ENCODE data around the gene B3GNT2.

Gene B3GNT2

DNA sequence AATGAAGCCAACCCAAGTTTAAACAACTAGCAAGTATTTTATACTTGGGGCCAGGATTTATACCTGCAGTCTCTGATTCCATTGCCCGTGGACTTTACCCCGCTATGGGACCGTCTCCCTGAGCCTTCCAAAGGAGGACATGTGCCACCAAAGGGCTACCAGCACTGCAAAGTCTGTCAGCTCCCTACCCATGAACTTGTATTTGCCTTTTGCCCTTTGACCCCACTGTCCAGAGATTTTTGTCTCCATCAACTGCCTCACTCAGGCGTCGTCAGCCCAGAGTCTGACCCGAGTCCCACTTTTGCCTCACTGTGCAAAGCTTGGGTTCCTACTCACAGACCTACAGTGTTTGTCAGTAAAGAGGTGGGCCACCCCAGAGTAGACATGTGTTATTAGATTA is 40.6 kb downstream of the B3GNT2 start (continued):
- TF ChIP-seq, protein P1, sequence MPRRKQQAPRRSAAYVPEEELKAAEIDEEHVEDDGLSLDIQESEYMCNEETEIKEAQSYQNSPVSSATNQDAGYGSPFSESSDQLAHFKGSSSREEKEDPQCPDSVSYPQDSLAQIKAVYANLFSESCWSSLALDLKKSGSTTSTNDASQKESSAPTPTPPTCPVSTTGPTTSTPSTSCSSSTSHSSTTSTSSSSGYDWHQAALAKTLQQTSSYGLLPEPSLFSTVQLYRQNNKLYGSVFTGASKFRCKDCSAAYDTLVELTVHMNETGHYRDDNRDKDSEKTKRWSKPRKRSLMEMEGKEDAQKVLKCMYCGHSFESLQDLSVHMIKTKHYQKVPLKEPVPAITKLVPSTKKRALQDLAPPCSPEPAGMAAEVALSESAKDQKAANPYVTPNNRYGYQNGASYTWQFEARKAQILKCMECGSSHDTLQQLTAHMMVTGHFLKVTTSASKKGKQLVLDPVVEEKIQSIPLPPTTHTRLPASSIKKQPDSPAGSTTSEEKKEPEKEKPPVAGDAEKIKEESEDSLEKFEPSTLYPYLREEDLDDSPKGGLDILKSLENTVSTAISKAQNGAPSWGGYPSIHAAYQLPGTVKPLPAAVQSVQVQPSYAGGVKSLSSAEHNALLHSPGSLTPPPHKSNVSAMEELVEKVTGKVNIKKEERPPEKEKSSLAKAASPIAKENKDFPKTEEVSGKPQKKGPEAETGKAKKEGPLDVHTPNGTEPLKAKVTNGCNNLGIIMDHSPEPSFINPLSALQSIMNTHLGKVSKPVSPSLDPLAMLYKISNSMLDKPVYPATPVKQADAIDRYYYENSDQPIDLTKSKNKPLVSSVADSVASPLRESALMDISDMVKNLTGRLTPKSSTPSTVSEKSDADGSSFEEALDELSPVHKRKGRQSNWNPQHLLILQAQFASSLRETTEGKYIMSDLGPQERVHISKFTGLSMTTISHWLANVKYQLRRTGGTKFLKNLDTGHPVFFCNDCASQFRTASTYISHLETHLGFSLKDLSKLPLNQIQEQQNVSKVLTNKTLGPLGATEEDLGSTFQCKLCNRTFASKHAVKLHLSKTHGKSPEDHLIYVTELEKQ (tag by site-specific recombination; IDR thresholded peaks at IDR 0.05; ENCODE audit: borderline replicate concordance), result no peak
- TF ChIP-seq ZNF366 (tag by site-specific recombination; conservative IDR thresholded peaks at IDR 0.05) (no peak), ZNF513 (tag by site-specific recombination; IDR thresholded peaks at IDR 0.05) (no peak)

DNA sequence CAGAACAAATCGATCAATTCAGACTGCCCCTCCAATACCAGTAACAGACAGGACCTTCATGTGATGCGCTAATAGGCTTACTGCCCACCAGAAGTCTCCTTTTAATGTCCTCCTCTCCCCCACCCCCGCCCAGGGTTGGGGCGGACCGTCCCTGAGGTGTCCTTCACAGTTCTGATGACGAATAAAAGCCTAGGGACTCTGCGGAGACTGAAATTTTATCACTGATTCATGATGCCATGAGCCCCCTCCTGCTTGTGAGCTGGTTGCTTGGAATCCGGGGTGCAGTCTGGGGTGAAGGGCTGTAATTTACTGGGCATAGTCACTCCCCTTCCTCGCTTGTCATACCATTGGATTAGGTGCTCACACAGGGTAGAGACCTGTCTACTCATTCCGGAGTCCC is 42.3 kb downstream of the B3GNT2 start:
- Histone ChIP-seq H3K4me3 (ENCODE audit: low read depth, low read length) (no peak overlapping the region), H3K27ac (ENCODE audit: extremely low read depth, low read depth, low read length) (no peak overlapping the region), H3K36me3 (ENCODE audit: control insufficient read depth in 2 of 2, insufficient read depth in 1 of 2, low read length in 2 of 2) (no peaks in the 10 kb centered on the region), H3K4me1 (ENCODE audit: control insufficient read depth, insufficient read depth, low read length) (no peaks in the 10 kb centered on the region), H3K9me3 (ENCODE audit: control insufficient read depth, insufficient read depth, low read depth, low read length) (no peaks in the 10 kb centered on the region)
- CTCF ChIA-PET, result no interaction called here
- POLR2A ChIA-PET, result interaction anchor here (0.7 kb wide), 1 partner anchor 38 kb away, joined by 3 read pairs; no protein-coding TSS in a partner anchor
- no peak for TF ChIP-seq ZNF24 (tag by site-specific recombination; IDR thresholded peaks at IDR 0.05)
- TF ChIP-seq, protein P2, sequence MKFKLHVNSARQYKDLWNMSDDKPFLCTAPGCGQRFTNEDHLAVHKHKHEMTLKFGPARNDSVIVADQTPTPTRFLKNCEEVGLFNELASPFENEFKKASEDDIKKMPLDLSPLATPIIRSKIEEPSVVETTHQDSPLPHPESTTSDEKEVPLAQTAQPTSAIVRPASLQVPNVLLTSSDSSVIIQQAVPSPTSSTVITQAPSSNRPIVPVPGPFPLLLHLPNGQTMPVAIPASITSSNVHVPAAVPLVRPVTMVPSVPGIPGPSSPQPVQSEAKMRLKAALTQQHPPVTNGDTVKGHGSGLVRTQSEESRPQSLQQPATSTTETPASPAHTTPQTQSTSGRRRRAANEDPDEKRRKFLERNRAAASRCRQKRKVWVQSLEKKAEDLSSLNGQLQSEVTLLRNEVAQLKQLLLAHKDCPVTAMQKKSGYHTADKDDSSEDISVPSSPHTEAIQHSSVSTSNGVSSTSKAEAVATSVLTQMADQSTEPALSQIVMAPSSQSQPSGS (tag by site-specific recombination; IDR thresholded peaks at IDR 0.05; ENCODE audit: low read depth), result no peak
- no peak for TF ChIP-seq TCF7L2 (IDR thresholded peaks at IDR 0.05; ENCODE audit: borderline replicate concordance, low read depth, low read length)
- no peak for TF ChIP-seq HOXC10 (CRISPR knock-in tag; IDR thresholded peaks at IDR 0.05)
- no peak for TF ChIP-seq ZNF624 (tag by site-specific recombination; IDR thresholded peaks at IDR 0.05)
- no peak for TF ChIP-seq RBAK (tag by site-specific recombination; IDR thresholded peaks at IDR 0.05)
- no peak for TF ChIP-seq KLF10 (tag by site-specific recombination; IDR thresholded peaks at IDR 0.05)
- TF ChIP-seq ZNF560 (tag by site-specific recombination; IDR thresholded peaks at IDR 0.05; ENCODE audit: borderline replicate concordance), result no peak
- no peak for TF ChIP-seq ZBTB8A (tag by site-specific recombination; IDR thresholded peaks at IDR 0.05)
- TF ChIP-seq ZNF366 (tag by site-specific recombination; conservative IDR thresholded peaks at IDR 0.05), result no peak
- TF ChIP-seq, protein P3, sequence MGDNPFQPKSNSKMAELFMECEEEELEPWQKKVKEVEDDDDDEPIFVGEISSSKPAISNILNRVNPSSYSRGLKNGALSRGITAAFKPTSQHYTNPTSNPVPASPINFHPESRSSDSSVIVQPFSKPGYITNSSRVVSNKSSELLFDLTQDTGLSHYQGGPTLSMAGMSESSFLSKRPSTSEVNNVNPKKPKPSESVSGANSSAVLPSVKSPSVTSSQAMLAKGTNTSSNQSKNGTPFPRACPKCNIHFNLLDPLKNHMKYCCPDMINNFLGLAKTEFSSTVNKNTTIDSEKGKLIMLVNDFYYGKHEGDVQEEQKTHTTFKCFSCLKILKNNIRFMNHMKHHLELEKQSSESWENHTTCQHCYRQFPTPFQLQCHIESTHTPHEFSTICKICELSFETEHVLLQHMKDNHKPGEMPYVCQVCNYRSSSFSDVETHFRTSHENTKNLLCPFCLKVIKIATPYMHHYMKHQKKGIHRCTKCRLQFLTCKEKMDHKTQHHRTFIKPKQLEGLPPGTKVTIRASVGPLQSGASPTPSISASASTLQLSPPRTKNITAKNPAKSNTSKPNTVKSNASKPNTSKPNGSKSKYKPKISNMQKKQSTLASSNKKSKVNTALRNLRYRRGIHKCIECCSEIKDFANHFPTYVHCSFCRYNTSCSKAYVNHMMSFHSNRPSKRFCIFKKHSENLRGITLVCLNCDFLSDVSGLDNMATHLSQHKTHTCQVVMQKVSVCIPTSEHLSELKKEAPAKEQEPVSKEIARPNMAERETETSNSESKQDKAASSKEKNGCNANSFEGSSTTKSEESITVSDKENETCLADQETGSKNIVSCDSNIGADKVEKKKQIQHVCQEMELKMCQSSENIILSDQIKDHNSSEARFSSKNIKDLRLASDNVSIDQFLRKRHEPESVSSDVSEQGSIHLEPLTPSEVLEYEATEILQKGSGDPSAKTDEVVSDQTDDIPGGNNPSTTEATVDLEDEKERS (tag by site-specific recombination; IDR thresholded peaks at IDR 0.05), result no peak
- no peak for TF ChIP-seq ZNF785 (tag by site-specific recombination; IDR thresholded peaks at IDR 0.05)
- TF ChIP-seq ZNF76 (tag by site-specific recombination; IDR thresholded peaks at IDR 0.05; ENCODE audit: borderline replicate concordance, low read depth), result no peak
- no peak for TF ChIP-seq KLF8 (tag by site-specific recombination; IDR thresholded peaks at IDR 0.05)
- no peak for TF ChIP-seq WT1 (tag by site-specific recombination; IDR thresholded peaks at IDR 0.05)
- TF ChIP-seq ZNF114 (tag by site-specific recombination; IDR thresholded peaks at IDR 0.05), result no peak
- TF ChIP-seq, protein P4, sequence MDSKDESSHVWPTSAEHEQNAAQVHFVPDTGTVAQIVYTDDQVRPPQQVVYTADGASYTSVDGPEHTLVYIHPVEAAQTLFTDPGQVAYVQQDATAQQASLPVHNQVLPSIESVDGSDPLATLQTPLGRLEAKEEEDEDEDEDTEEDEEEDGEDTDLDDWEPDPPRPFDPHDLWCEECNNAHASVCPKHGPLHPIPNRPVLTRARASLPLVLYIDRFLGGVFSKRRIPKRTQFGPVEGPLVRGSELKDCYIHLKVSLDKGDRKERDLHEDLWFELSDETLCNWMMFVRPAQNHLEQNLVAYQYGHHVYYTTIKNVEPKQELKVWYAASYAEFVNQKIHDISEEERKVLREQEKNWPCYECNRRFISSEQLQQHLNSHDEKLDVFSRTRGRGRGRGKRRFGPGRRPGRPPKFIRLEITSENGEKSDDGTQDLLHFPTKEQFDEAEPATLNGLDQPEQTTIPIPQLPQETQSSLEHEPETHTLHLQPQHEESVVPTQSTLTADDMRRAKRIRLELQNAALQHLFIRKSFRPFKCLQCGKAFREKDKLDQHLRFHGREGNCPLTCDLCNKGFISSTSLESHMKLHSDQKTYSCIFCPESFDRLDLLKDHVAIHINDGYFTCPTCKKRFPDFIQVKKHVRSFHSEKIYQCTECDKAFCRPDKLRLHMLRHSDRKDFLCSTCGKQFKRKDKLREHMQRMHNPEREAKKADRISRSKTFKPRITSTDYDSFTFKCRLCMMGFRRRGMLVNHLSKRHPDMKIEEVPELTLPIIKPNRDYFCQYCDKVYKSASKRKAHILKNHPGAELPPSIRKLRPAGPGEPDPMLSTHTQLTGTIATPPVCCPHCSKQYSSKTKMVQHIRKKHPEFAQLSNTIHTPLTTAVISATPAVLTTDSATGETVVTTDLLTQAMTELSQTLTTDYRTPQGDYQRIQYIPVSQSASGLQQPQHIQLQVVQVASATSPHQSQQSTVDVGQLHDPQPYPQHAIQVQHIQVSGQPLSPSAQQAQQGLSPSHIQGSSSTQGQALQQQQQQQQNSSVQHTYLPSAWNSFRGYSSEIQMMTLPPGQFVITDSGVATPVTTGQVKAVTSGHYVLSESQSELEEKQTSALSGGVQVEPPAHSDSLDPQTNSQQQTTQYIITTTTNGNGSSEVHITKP (tag by site-specific recombination; IDR thresholded peaks at IDR 0.05), result no peak
- TF ChIP-seq, protein P5, sequence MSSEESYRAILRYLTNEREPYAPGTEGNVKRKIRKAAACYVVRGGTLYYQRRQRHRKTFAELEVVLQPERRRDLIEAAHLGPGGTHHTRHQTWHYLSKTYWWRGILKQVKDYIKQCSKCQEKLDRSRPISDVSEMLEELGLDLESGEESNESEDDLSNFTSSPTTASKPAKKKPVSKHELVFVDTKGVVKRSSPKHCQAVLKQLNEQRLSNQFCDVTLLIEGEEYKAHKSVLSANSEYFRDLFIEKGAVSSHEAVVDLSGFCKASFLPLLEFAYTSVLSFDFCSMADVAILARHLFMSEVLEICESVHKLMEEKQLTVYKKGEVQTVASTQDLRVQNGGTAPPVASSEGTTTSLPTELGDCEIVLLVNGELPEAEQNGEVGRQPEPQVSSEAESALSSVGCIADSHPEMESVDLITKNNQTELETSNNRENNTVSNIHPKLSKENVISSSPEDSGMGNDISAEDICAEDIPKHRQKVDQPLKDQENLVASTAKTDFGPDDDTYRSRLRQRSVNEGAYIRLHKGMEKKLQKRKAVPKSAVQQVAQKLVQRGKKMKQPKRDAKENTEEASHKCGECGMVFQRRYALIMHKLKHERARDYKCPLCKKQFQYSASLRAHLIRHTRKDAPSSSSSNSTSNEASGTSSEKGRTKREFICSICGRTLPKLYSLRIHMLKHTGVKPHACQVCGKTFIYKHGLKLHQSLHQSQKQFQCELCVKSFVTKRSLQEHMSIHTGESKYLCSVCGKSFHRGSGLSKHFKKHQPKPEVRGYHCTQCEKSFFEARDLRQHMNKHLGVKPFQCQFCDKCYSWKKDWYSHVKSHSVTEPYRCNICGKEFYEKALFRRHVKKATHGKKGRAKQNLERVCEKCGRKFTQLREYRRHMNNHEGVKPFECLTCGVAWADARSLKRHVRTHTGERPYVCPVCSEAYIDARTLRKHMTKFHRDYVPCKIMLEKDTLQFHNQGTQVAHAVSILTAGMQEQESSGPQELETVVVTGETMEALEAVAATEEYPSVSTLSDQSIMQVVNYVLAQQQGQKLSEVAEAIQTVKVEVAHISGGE (tag by site-specific recombination; conservative IDR thresholded peaks at IDR 0.05; ENCODE audit: low read depth), result no peak
